Activated naive CD4-positive, alpha-beta T cell treated with anti-CD3 and anti-CD28 coated beads, Interleukin-2, amount 50 U/mL, for 72 hours (primary cell): ENCODE results near the gene SNX13. TPM values are rescaled to one million over a fixed set of nuclear protein-coding genes. Genes with fewer than 3 reads are reported as not detected.

Experiments used
- ATAC-seq, 2 donors: fragments of 150-1000 bp; cut with Tn5 transposase; 2 replicates each; pipeline ENCODE4 v1.10.0; 2021; ENCODE audit warnings: mild to moderate bottlenecking in 2 of 2, moderate library complexity in 2 of 2
- DNase-seq, 2 donors: peaks; one replicate each; pipeline ENCODE4 v3.0.0; 2021 to 2022; ENCODE audit warnings: low spot score in 2 of 2
- H3K27ac Mint-ChIP-seq, 2 donors: one replicate each; pipeline ENCODE4 v1.8.0; 2022; ENCODE audit warnings: mild to moderate bottlenecking in 2 of 2, mixed read lengths in 2 of 2
- H3K36me3 Mint-ChIP-seq, 2 donors: one replicate each; pipeline ENCODE4 v1.8.0; 2022; ENCODE audit warnings: mixed read lengths in 2 of 2
- H3K9me3 Mint-ChIP-seq, 2 donors: one replicate each; pipeline ENCODE4 v1.8.0; 2022; ENCODE audit warnings: mixed read lengths in 2 of 2
- total RNA-seq, 2 donors: library from RNA; stranded (reverse); gene quantifications; one replicate each; pipeline ENCODE4 v1.2.3, GENCODE V29; 2022

The SNX13 gene
- total RNA-seq, 2 donors from 2014 or later = 22.4 to 25.6 TPM

GRCh38 chr7:17952387-17952786, 12.1 kb upstream of the SNX13 start:
- DNase-seq (peak in 1 of 2 donors; percentile 31), ATAC-seq (peak; percentile 97 to 99)
- peak overlapping the region; percentile 38 to 66 for H3K27ac Mint-ChIP-seq
- H3K36me3 Mint-ChIP-seq = peaks cover 0 to 7% of the 10 kb centered on the region in 2 donors
- H3K9me3 Mint-ChIP-seq = peaks cover 0 to 5% of the 10 kb centered on the region in 2 donors

GRCh38 chr7:17951742-17952254, 11.5 kb upstream of the SNX13 start:
- H3K9me3 Mint-ChIP-seq = peaks cover 0 to 5% of the 10 kb centered on the region in 2 donors
- peak in 1 of 2 donors; percentile 71 for ATAC-seq

GRCh38 chr7:17948526-17949238, 8.4 kb upstream of the SNX13 start:
- H3K36me3 Mint-ChIP-seq = peaks cover 0 to 6% of the 10 kb centered on the region in 2 donors
- H3K9me3 Mint-ChIP-seq = peaks cover 0 to 5% of the 10 kb centered on the region in 2 donors
- DNase-seq (no peak), ATAC-seq (no peak)
- H3K27ac Mint-ChIP-seq = no peak overlapping the region

More at GRCh38 chr7:17951742-17952254, 11.5 kb upstream of the SNX13 start:
- no peak for DNase-seq
- Mint-ChIP-seq H3K36me3 (peaks cover 0 to 7% of the 10 kb centered on the region in 2 donors), H3K27ac (peak overlapping the region in 1 of 2 donors; percentile 38)

- no peak for ATAC-seq
- Mint-ChIP-seq H3K27ac (no peak overlapping the region), H3K9me3 (no peaks in the 10 kb centered on the region), H3K36me3 (no peaks in the 10 kb centered on the region)
- no peak for DNase-seq
Measured at GRCh38 chr7:17947620-17948019, 7.3 kb upstream of the SNX13 start.

- ATAC-seq = peak in 1 of 2 donors; percentile 30
- Mint-ChIP-seq H3K27ac (no peak overlapping the region), H3K9me3 (no peaks in the 10 kb centered on the region), H3K36me3 (no peaks in the 10 kb centered on the region)
- no peak for DNase-seq
Measured at GRCh38 chr7:17946591-17946990, 6.3 kb upstream of the SNX13 start.

GRCh38 chr7:17944720-17945119, 4.4 kb upstream of the SNX13 start:
- Mint-ChIP-seq H3K9me3 (no peaks in the 10 kb centered on the region), H3K27ac (no peak overlapping the region), H3K36me3 (peaks cover 0 to 8% of the 10 kb centered on the region in 2 donors)
- DNase-seq (no peak), ATAC-seq (no peak)

GRCh38 chr7:17943006-17943405, 2.7 kb upstream of the SNX13 start:
- DNase-seq (no peak), ATAC-seq (no peak)
- Mint-ChIP-seq H3K9me3 (no peaks in the 10 kb centered on the region), H3K36me3 (peaks cover 0 to 13% of the 10 kb centered on the region in 2 donors), H3K27ac (no peak overlapping the region)

GRCh38 chr7:17942231-17942630, 1.9 kb upstream of the SNX13 start:
- H3K27ac Mint-ChIP-seq = no peak overlapping the region
- H3K36me3 Mint-ChIP-seq = peaks cover 0 to 13% of the 10 kb centered on the region in 2 donors
- DNase-seq = no peak
- no peaks in the 10 kb centered on the region for H3K9me3 Mint-ChIP-seq
- no peak for ATAC-seq

GRCh38 chr7:17940951-17941431, 697 bp upstream of the SNX13 start:
- no peaks in the 10 kb centered on the region for H3K9me3 Mint-ChIP-seq
- DNase-seq = peak in 1 of 2 donors; percentile 5

GRCh38 chr7:17939606-17940301, 540 bp downstream of the SNX13 start:
- H3K36me3 Mint-ChIP-seq = peaks cover 0 to 13% of the 10 kb centered on the region in 2 donors
- ATAC-seq (peak; percentile 55 to 71), DNase-seq (peak; percentile 45 to 68)
- peak overlapping the region; percentile 94 to 97 for H3K27ac Mint-ChIP-seq
- no peaks in the 10 kb centered on the region for H3K9me3 Mint-ChIP-seq

More at GRCh38 chr7:17940951-17941431, 697 bp upstream of the SNX13 start:
- Mint-ChIP-seq H3K27ac (peak overlapping the region; percentile 94 to 97), H3K36me3 (peaks cover 0 to 13% of the 10 kb centered on the region in 2 donors)
- ATAC-seq = no peak

- no peak for ATAC-seq
- Mint-ChIP-seq H3K27ac (peak overlapping the region; percentile 94 to 97), H3K36me3 (peaks cover 0 to 13% of the 10 kb centered on the region in 2 donors), H3K9me3 (no peaks in the 10 kb centered on the region)
- DNase-seq = no peak
Measured at GRCh38 chr7:17939211-17939605, 1.1 kb downstream of the SNX13 start.

- Mint-ChIP-seq H3K36me3 (peaks cover 0 to 13% of the 10 kb centered on the region in 2 donors), H3K9me3 (no peaks in the 10 kb centered on the region), H3K27ac (peak overlapping the region in 1 of 2 donors; percentile 25)
- ATAC-seq (peak in 1 of 2 donors; percentile 65), DNase-seq (no peak)
Measured at GRCh38 chr7:17937506-17938120, 2.7 kb downstream of the SNX13 start.

- no peak overlapping the region for H3K27ac Mint-ChIP-seq
- ATAC-seq = no peak
- H3K36me3 Mint-ChIP-seq = peaks cover 0 to 13% of the 10 kb centered on the region in 2 donors
- H3K9me3 Mint-ChIP-seq = no peaks in the 10 kb centered on the region
- DNase-seq = no peak
Measured at GRCh38 chr7:17936321-17936720, 4.0 kb downstream of the SNX13 start.

GRCh38 chr7:17934612-17935240, 5.6 kb downstream of the SNX13 start:
- Mint-ChIP-seq H3K9me3 (no peaks in the 10 kb centered on the region), H3K36me3 (peaks cover 0 to 5% of the 10 kb centered on the region in 2 donors), H3K27ac (peak overlapping the region in 1 of 2 donors; percentile 75)
- DNase-seq (no peak), ATAC-seq (no peak)

GRCh38 chr7:17934094-17934493, 6.2 kb downstream of the SNX13 start:
- no peaks in the 10 kb centered on the region for H3K36me3 Mint-ChIP-seq
- no peaks in the 10 kb centered on the region for H3K9me3 Mint-ChIP-seq
- ATAC-seq = peak in 1 of 2 donors; percentile 28
- DNase-seq = no peak
- H3K27ac Mint-ChIP-seq = peak overlapping the region in 1 of 2 donors; percentile 75

GRCh38 chr7:17932770-17933169, 7.5 kb downstream of the SNX13 start:
- no peak overlapping the region for H3K27ac Mint-ChIP-seq
- ATAC-seq = no peak
- no peaks in the 10 kb centered on the region for H3K9me3 Mint-ChIP-seq
- DNase-seq = no peak
- H3K36me3 Mint-ChIP-seq = no peaks in the 10 kb centered on the region
